H1 (cell line): ENCODE data around the gene MUC4. TPM values are rescaled to one million over a fixed set of nuclear protein-coding genes. Genes with fewer than 3 reads are reported as not detected.

Experiments used
- CTCF ChIA-PET: fragments of 300-600 bp; sonication (Branson Sonifier 250); formaldehyde crosslinking; loops from one replicate; lab custom pipeline; 2021; ENCODE audit not compliant: partially characterized antibody; lab: Charles Lee
- POLR2A ChIA-PET: fragments of 300-600 bp; sonication (Branson Sonifier 250); formaldehyde crosslinking; loops from one replicate; lab custom pipeline; 2021; ENCODE audit warnings: inconsistent platforms; ENCODE audit not compliant: partially characterized antibody; lab: Charles Lee
- DNase-seq, 2 experiments: peaks; one replicate each; pipeline versions ENCODE4 v3.0.0 to v3.0.0-alpha.2; 2010 to 2022; ENCODE audit warnings: low spot score in 2 of 2, low read depth in 1 of 2, mixed read lengths in 1 of 2
- FAIRE-seq: peaks from 2 replicates; lab custom pipeline; 2011; peaks lifted over from hg19 to GRCh38; lab: Jason Lieb, UNC
- H2AFZ ChIP-seq: 2 replicates; pipeline ENCODE4 v1.8.1; 2012; ENCODE audit warnings: low read length, inconsistent platforms
- H2AK5ac ChIP-seq: 2 replicates; pipeline ENCODE4 v1.6.1; 2013; ENCODE audit warnings: low read depth, low read length
- H2BK120ac ChIP-seq: replicated peaks from 2 replicates; pipeline ENCODE3; 2013; ENCODE audit warnings: low read depth, low read length, inconsistent platforms
- H2BK12ac ChIP-seq: 2 replicates; pipeline ENCODE4 v1.6.1; 2013; ENCODE audit warnings: low read depth, low read length
- H2BK15ac ChIP-seq: 2 replicates; pipeline ENCODE4 v1.6.1; 2013; ENCODE audit warnings: low read length
- H2BK20ac ChIP-seq: 2 replicates; pipeline ENCODE4 v1.6.1; 2013; ENCODE audit warnings: low read length
- H2BK5ac ChIP-seq: 2 replicates; pipeline ENCODE4 v1.6.1; 2013; ENCODE audit warnings: low read depth, low read length
- H3K14ac ChIP-seq: 2 replicates; pipeline ENCODE4 v1.6.1; 2013; ENCODE audit warnings: inconsistent platforms; ENCODE audit not compliant: insufficient read length
- H3K18ac ChIP-seq: 2 replicates; pipeline ENCODE4 v1.6.1; 2013; ENCODE audit warnings: low read length; ENCODE audit errors: extremely low read depth
- H3K23ac ChIP-seq: 2 replicates; pipeline ENCODE4 v1.6.1; 2013; ENCODE audit warnings: inconsistent platforms; ENCODE audit not compliant: insufficient read length
- H3K23me2 ChIP-seq: 2 replicates; pipeline ENCODE4 v1.6.1; 2013; ENCODE audit warnings: low read depth, low read length
- H3K27ac ChIP-seq: 2 replicates; pipeline ENCODE4 v1.6.1; 2011; ENCODE audit warnings: low read depth, low read length, inconsistent platforms
- H3K27me3 ChIP-seq, 4 experiments: replicated peaks in 1 of 4; 1 replicate in 1 of 4; 2 replicates in 3 of 4; pipeline versions ENCODE4 v1.6.1 to v1.8.1; 2011 to 2013; ENCODE audit warnings: low read length in 3 of 4, mild to moderate bottlenecking in 3 of 4, inconsistent platforms in 2 of 4, mixed read lengths in 2 of 4, moderate library complexity in 1 of 4; ENCODE audit not compliant: control insufficient read depth in 3 of 4, insufficient read depth in 3 of 4; ENCODE audit errors: extremely low read depth in 1 of 4
- H3K36me3 ChIP-seq, 4 experiments: 2 replicates each; pipeline versions ENCODE4 v1.6.1 to v1.8.1; 2011 to 2013; ENCODE audit warnings: mild to moderate bottlenecking in 4 of 4, low read length in 3 of 4, moderate library complexity in 2 of 4, control low read depth in 1 of 4, inconsistent platforms in 1 of 4; ENCODE audit not compliant: insufficient read depth in 4 of 4, control insufficient read depth in 2 of 4
- H3K4ac ChIP-seq: replicated peaks from 2 replicates; pipeline ENCODE3; 2013; ENCODE audit warnings: low read length, low read depth, mixed read lengths, inconsistent platforms; ENCODE audit not compliant: insufficient read length
- H3K4me1 ChIP-seq, 4 experiments: replicated peaks in 1 of 4; 1 replicate in 1 of 4; 2 replicates in 3 of 4; pipeline versions ENCODE4 v1.6.1 to v1.8.1; 2011 to 2013; ENCODE audit warnings: low read length in 3 of 4, inconsistent platforms in 2 of 4, mixed read lengths in 1 of 4; ENCODE audit not compliant: insufficient read depth in 4 of 4, control insufficient read depth in 3 of 4
- H3K4me2 ChIP-seq, 2 experiments: 2 replicates each; pipeline versions ENCODE4 v1.6.1 to v1.8.1; 2011 to 2013; ENCODE audit warnings: low read depth in 2 of 2, low read length in 2 of 2, control low read depth in 1 of 2, inconsistent platforms in 1 of 2, mild to moderate bottlenecking in 1 of 2; ENCODE audit not compliant: insufficient read depth in 1 of 2
- H3K4me3 ChIP-seq, 4 experiments: fragments of 200-600, 300-600 bp in 1 of 4; sonication (generic), shearing (Covaris generic), sonication (Bioruptor Twin) in 1 of 4; 2 replicates each; pipeline versions ENCODE4 v1.5.1 to v1.8.1; 2011 to 2016; ENCODE audit warnings: low read length in 4 of 4, low read depth in 3 of 4, control low read depth in 2 of 4, inconsistent platforms in 2 of 4, mild to moderate bottlenecking in 2 of 4, mixed read lengths in 1 of 4, moderate library complexity in 1 of 4; ENCODE audit not compliant: insufficient read depth in 2 of 4; ENCODE audit errors: extremely low read depth in 1 of 4
- H3K56ac ChIP-seq: replicated peaks from 2 replicates; pipeline ENCODE3; 2013; ENCODE audit warnings: low read depth, mild to moderate bottlenecking, mixed read lengths, low read length, inconsistent platforms; ENCODE audit not compliant: insufficient read length
- H3K79me1 ChIP-seq: 2 replicates; pipeline ENCODE4 v1.6.1; 2013; ENCODE audit warnings: low read depth, low read length, control low read depth
- H3K79me2 ChIP-seq, 2 experiments: 2 replicates each; pipeline versions ENCODE4 v1.6.1 to v1.8.1; 2012 to 2013; ENCODE audit warnings: low read length in 2 of 2, mild to moderate bottlenecking in 2 of 2, inconsistent platforms in 1 of 2; ENCODE audit not compliant: insufficient read depth in 2 of 2, control insufficient read depth in 1 of 2
- H3K9ac ChIP-seq, 4 experiments: replicated peaks in 1 of 4; 1 replicate in 1 of 4; 2 replicates in 3 of 4; pipeline versions ENCODE4 v1.6.1 to v1.8.1; 2011 to 2013; ENCODE audit warnings: low read depth in 3 of 4, low read length in 3 of 4, control low read depth in 2 of 4, mild to moderate bottlenecking in 2 of 4, moderate library complexity in 2 of 4, inconsistent platforms in 1 of 4; ENCODE audit errors: extremely low read depth in 1 of 4
- H3K9me3 ChIP-seq, 2 experiments: 2 replicates each; pipeline versions ENCODE4 v1.6.1 to v1.8.1; 2012 to 2013; ENCODE audit warnings: mild to moderate bottlenecking in 2 of 2, moderate library complexity in 2 of 2, control low read depth in 1 of 2, inconsistent platforms in 1 of 2, low read depth in 1 of 2, low read length in 1 of 2, mixed read lengths in 1 of 2; ENCODE audit not compliant: insufficient read depth in 2 of 2
- H4K20me1 ChIP-seq, 2 experiments: replicated peaks in 1 of 2; 2 replicates each; pipeline versions ENCODE3 to v1.8.1; 2011 to 2013; ENCODE audit warnings: inconsistent platforms in 2 of 2, low read length in 2 of 2, mild to moderate bottlenecking in 1 of 2; ENCODE audit not compliant: insufficient read depth in 2 of 2, control insufficient read depth in 1 of 2
- H4K5ac ChIP-seq: 2 replicates; pipeline ENCODE4 v1.6.1; 2013; ENCODE audit warnings: low read length, low read depth, mixed read lengths, inconsistent platforms; ENCODE audit not compliant: insufficient read length
- H4K8ac ChIP-seq: 2 replicates; pipeline ENCODE4 v1.8.0; 2013; ENCODE audit warnings: mild to moderate bottlenecking, moderate library complexity, low read length, inconsistent platforms; ENCODE audit not compliant: insufficient read depth; ENCODE audit errors: extremely low read depth
- H4K91ac ChIP-seq: replicated peaks from 2 replicates; pipeline ENCODE3; 2013; ENCODE audit warnings: low read length, mixed read lengths, inconsistent platforms; ENCODE audit not compliant: insufficient read length
- BRCA1 ChIP-seq: IDR thresholded peaks from 2 replicates; pipeline ENCODE4 v1.6.1; 2012; ENCODE audit warnings: low read depth, low read length, improper control_type of control experiment
- MAX ChIP-seq: IDR thresholded peaks from 2 replicates; pipeline ENCODE4 v1.6.1; 2012; ENCODE audit warnings: inconsistent platforms
- SRF ChIP-seq: IDR thresholded peaks from 2 replicates; pipeline ENCODE4 v1.6.1; 2011; ENCODE audit warnings: mild to moderate bottlenecking, low read depth, low read length, moderate library complexity
- WGBS, 2 experiments: shearing (Covaris generic) in 1 of 2; methylation state at CpG; one replicate each; pipeline versions ENCODE4 v1.1.6 to v1.1.7; 2013 to 2015; ENCODE audit warnings: low lambda C conversion rate in 2 of 2, mixed read lengths in 2 of 2, inconsistent platforms in 1 of 2, low coverage in 1 of 2, missing lambda C conversion rate in 1 of 2; ENCODE audit not compliant: insufficient replicate concordance in 2 of 2, insufficient coverage in 1 of 2, insufficient read length in 1 of 2; ENCODE audit errors: extremely low coverage in 1 of 2, missing lambda C conversion rate in 1 of 2; 5-methylcytosine and 5-hydroxymethylcytosine counted together
- polyA plus RNA-seq, 7 experiments: library from polyadenylated mRNA; depleted of rRNA in 3 of 7; stranded (reverse) in 5 of 7; unstranded in 2 of 7; fragments of >200 nt in 5 of 7; fragments of 200-250 nt in 2 of 7; gene quantifications; 1 replicate in 5 of 7; 2 replicates in 1 of 7; 4 replicates in 1 of 7; pipeline versions ENCODE4 v1.2.1 to v1.2.3, GENCODE V29; 2011 to 2013; ENCODE audit warnings: missing spikeins in 2 of 7, mixed read lengths in 2 of 7
- total RNA-seq: library from RNA; stranded (reverse); fragmentation: NEBNext Ultra II Directional; extraction: Animal tissue kit (Norgen Biotek cat#: 25700); gene quantifications from 2 replicates; pipeline ENCODE4 v1.2.1, GENCODE V29; 2021

The MUC4 gene
- total and polyA plus RNA-seq, 2 of the 8 experiments (the other 6 are each of a cell fraction or from before 2014, with no cell fraction given) = 0.89 to 2.0 TPM

- no peak overlapping the region for H2AK5ac ChIP-seq
- no peak overlapping the region for H3K4me3 ChIP-seq
- CTCF ChIA-PET = interaction anchor here (4.4 kb wide), 1 partner anchor 83 kb away, joined by 23 read pairs; no protein-coding TSS in a partner anchor
- H3K36me3 ChIP-seq = no peaks in the 10 kb centered on the region
- H4K5ac ChIP-seq = no peak overlapping the region
- H3K79me2 ChIP-seq = no peaks in the 10 kb centered on the region
- H3K27ac ChIP-seq = no peak overlapping the region
- H3K79me1 ChIP-seq = no peaks in the 10 kb centered on the region
- H2BK5ac ChIP-seq = no peak overlapping the region
- H2AFZ ChIP-seq = no peak overlapping the region
- no peak overlapping the region for H3K56ac ChIP-seq
- no peak overlapping the region for H4K8ac ChIP-seq
- H3K4me2 ChIP-seq = no peak overlapping the region
- H3K23me2 ChIP-seq = peaks cover 7% of the 10 kb centered on the region; the same call in 1 of the 2 replicates
- H3K14ac ChIP-seq = no peak overlapping the region
- H3K23ac ChIP-seq = no peak overlapping the region
- H2BK15ac ChIP-seq = no peak overlapping the region
- H3K9me3 ChIP-seq = peaks cover 2 to 5% of the 10 kb centered on the region in 2 experiments; a peak in 2 of 4 replicates
- no peak for DNase-seq
- H2BK20ac ChIP-seq = no peak overlapping the region
- no peaks in the 10 kb centered on the region for H3K4me1 ChIP-seq
- H2BK12ac ChIP-seq = no peak overlapping the region
- no peaks in the 10 kb centered on the region; a peak in 2 of 7 replicates for H3K27me3 ChIP-seq
- TF ChIP-seq MAX = no peak
- no peak for TF ChIP-seq BRCA1
- TF ChIP-seq SRF = no peak
- TF ChIP-seq, all 59 proteins: peak for 0
- no peak overlapping the region for H3K18ac ChIP-seq
- 84% methylated on average over 6 of the region's 10 CpGs; no CpG with 5 or more reads in 1 of the 2 experiments for WGBS, 2 experiments
- H3K9ac ChIP-seq = no peak overlapping the region
- no peak overlapping the region for H4K91ac ChIP-seq
- H2BK120ac ChIP-seq = no peak overlapping the region
- no peak overlapping the region for H3K4ac ChIP-seq
- FAIRE-seq = no peak
- POLR2A ChIA-PET = no interaction called here
- H4K20me1 ChIP-seq = no peaks in the 10 kb centered on the region
Measured at GRCh38 chr3:195767792-195768191, 43.9 kb downstream of the MUC4 start.
